C4-2B (cell line): ENCODE data around the gene PROSER1.

Source experiments
- CTCF ChIP-seq: fragments of 450-650 bp; conservative IDR thresholded peaks from 2 replicates; pipeline ENCODE4 v1.5.1; 2017; ENCODE audit warnings: mild to moderate bottlenecking
- ZFX ChIP-seq: fragments of 450-650 bp; IDR thresholded peaks from 2 replicates; pipeline ENCODE4 v1.6.1; 2017

DNA sequence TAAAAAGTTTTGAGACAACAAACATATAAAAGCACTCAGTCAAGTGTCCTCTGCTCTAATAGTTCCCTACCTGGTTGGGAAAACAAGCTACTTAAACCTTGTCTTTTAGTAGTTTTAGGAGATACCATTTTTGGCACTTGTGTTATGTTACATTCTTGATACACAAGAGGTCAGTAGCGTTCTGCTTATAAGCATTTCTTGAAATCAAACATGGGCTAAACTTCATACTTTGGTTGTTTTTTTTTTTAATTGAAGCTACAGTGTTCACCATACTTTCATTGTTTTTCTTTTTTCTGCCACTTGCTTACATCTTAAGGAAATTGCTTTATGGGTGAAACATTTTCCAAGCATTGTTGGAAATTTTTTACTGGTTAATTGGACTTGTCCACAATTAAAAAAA lies 13.3 kb upstream of the PROSER1 start:
- peak; percentile 53 for TF ChIP-seq CTCF
- TF ChIP-seq ZFX = no peak
